CD14-positive monocyte (primary cell): ENCODE measurements around the gene THRB. TPM values are rescaled to one million over a fixed set of nuclear protein-coding genes. Genes with fewer than 3 reads are reported as not detected.
A peak's percentile ranks its signal among the peaks of the same experiment; 100 is the strongest.

Experiments
- DNase-seq, 3 donors: peaks; one replicate each; pipeline ENCODE4 v3.0.0-alpha.2; 2011 to 2022
- H2AFZ ChIP-seq: 2 replicates; pipeline ENCODE4 v1.6.0; 2012; ENCODE audit warnings: mild to moderate bottlenecking, low read depth, low read length, inconsistent platforms; ENCODE audit not compliant: insufficient read depth, poor library complexity, severe bottlenecking
- H3K27ac ChIP-seq, 2 donors: 1 replicate in 1 of 2; 2 replicates in 1 of 2; pipeline ENCODE4 v1.5.1; 2012 to 2013; ENCODE audit warnings: low read length in 2 of 2, control low read depth in 1 of 2, inconsistent platforms in 1 of 2, low read depth in 1 of 2, mild to moderate bottlenecking in 1 of 2
- H3K27me3 ChIP-seq, 2 donors: one replicate each; pipeline versions ENCODE4 v1.6.0 to v1.6.1; 2011 to 2013; ENCODE audit warnings: low read length in 2 of 2; ENCODE audit not compliant: control insufficient read depth in 2 of 2, insufficient read depth in 2 of 2
- H3K36me3 ChIP-seq, 2 donors: replicated peaks in 1 of 2; 1 replicate in 1 of 2; 2 replicates in 1 of 2; pipeline versions ENCODE4 v1.5.1 to v1.6.1; 2012 to 2013; ENCODE audit warnings: low read length in 2 of 2, control low read depth in 1 of 2, inconsistent platforms in 1 of 2, mild to moderate bottlenecking in 1 of 2; ENCODE audit not compliant: insufficient read depth in 2 of 2, control insufficient read depth in 1 of 2
- H3K4me1 ChIP-seq, 2 donors: 1 replicate in 1 of 2; 2 replicates in 1 of 2; pipeline versions ENCODE4 v1.5.1 to v1.6.1; 2012 to 2013; ENCODE audit warnings: low read length in 2 of 2, control low read depth in 1 of 2, inconsistent platforms in 1 of 2, mild to moderate bottlenecking in 1 of 2, moderate library complexity in 1 of 2; ENCODE audit not compliant: insufficient read depth in 2 of 2, control insufficient read depth in 1 of 2
- H3K4me2 ChIP-seq: replicated peaks from 2 replicates; pipeline ENCODE3; 2012; ENCODE audit warnings: low read length, moderate library complexity, mild to moderate bottlenecking; ENCODE audit not compliant: poor library complexity, severe bottlenecking; ENCODE audit errors: extremely low read depth
- H3K4me3 ChIP-seq, 3 experiments: fragments of 200-600 bp in 1 of 3; sonication (generic) in 1 of 3; replicated peaks in 1 of 3; 1 replicate in 2 of 3; 2 replicates in 1 of 3; pipeline ENCODE4 v1.5.1; 2011 to 2013; ENCODE audit warnings: low read length in 3 of 3, mild to moderate bottlenecking in 3 of 3, control low read depth in 2 of 3, low read depth in 2 of 3, inconsistent platforms in 1 of 3, moderate library complexity in 1 of 3
- H3K79me2 ChIP-seq: 2 replicates; pipeline ENCODE4 v1.6.0; 2012; ENCODE audit warnings: mild to moderate bottlenecking, control low read depth, inconsistent platforms, low read length, moderate library complexity; ENCODE audit not compliant: insufficient read depth
- H3K9ac ChIP-seq: 2 replicates; pipeline ENCODE4 v1.6.0; 2017; ENCODE audit warnings: low read length, mild to moderate bottlenecking; ENCODE audit not compliant: insufficient read depth, poor library complexity, severe bottlenecking
- H3K9me3 ChIP-seq, 2 donors: replicated peaks in 1 of 2; 1 replicate in 1 of 2; 2 replicates in 1 of 2; pipeline versions ENCODE4 v1.5.1 to v1.6.1; 2012 to 2013; ENCODE audit warnings: low read length in 2 of 2, control low read depth in 1 of 2; ENCODE audit not compliant: control insufficient read depth in 1 of 2, insufficient read depth in 1 of 2
- H4K20me1 ChIP-seq: 2 replicates; pipeline ENCODE4 v1.6.0; 2012; ENCODE audit warnings: mild to moderate bottlenecking, low read length, control low read depth, moderate library complexity; ENCODE audit not compliant: insufficient read depth
- H3K27ac Mint-ChIP-seq, 7 donors: one replicate each; pipeline ENCODE4 v1.8.0; 2020; ENCODE audit warnings: mild to moderate bottlenecking in 7 of 7, mixed read lengths in 7 of 7, moderate library complexity in 6 of 7, inconsistent platforms in 2 of 7
- H3K27me3 Mint-ChIP-seq, 3 donors: one replicate each; pipeline ENCODE4 v1.8.0; 2021 to 2022; ENCODE audit warnings: low read depth in 3 of 3, mild to moderate bottlenecking in 3 of 3, mixed read lengths in 3 of 3, moderate library complexity in 3 of 3, inconsistent platforms in 1 of 3
- H3K36me3 Mint-ChIP-seq, 2 donors: one replicate each; pipeline ENCODE4 v1.8.0; 2020; ENCODE audit warnings: mixed read lengths in 2 of 2, inconsistent platforms in 1 of 2, mild to moderate bottlenecking in 1 of 2
- H3K4me1 Mint-ChIP-seq: one replicate; pipeline ENCODE4 v1.8.0; 2020; ENCODE audit warnings: mild to moderate bottlenecking, mixed read lengths
- H3K4me3 Mint-ChIP-seq, 2 donors: one replicate each; pipeline ENCODE4 v1.8.0; 2020; ENCODE audit warnings: mild to moderate bottlenecking in 2 of 2, mixed read lengths in 2 of 2, moderate library complexity in 1 of 2
- H3K9me3 Mint-ChIP-seq, 7 donors: one replicate each; pipeline ENCODE4 v1.8.0; 2020 to 2022; ENCODE audit warnings: mixed read lengths in 7 of 7, mild to moderate bottlenecking in 6 of 7, moderate library complexity in 6 of 7, inconsistent platforms in 2 of 7
- CTCF ChIP-seq: fragments of 200-600 bp; IDR thresholded peaks from one replicate; pipeline ENCODE4 v1.8.0; 2022; ENCODE audit warnings: antibody characterized with exemption, mild to moderate bottlenecking
- WGBS: methylation state at CpG from one replicate; pipeline ENCODE4 v1.1.5; 2013; ENCODE audit warnings: missing lambda C conversion rate; ENCODE audit not compliant: insufficient coverage; 5-methylcytosine and 5-hydroxymethylcytosine counted together
- intact Hi-C, 2 donors: fragments of 100-400 bp; cut with micrococcal nuclease; formaldehyde crosslinking; loops; one replicate each; pipeline versions ENCODE4 v1.15.0 to v1.15.1; 2023
- polyA plus RNA-seq, 3 donors: library from polyadenylated mRNA; depleted of rRNA in 1 of 3; unstranded in 2 of 3; stranded (reverse) in 1 of 3; fragments of 300-500 nt in 2 of 3; fragments of >200 nt in 1 of 3; fragmentation: Illumina TruSeq in 2 of 3; gene quantifications; 1 replicate in 2 of 3; 2 replicates in 1 of 3; pipeline ENCODE4 v1.2.3, GENCODE V29; 2012 to 2021

THRB gene
- polyA plus RNA-seq, 3 donors = 0.05 TPM; not detected in 2

GRCh38 chr3:24157106-24157505, 337.5 kb downstream of the THRB start:
- no peak for TF ChIP-seq CTCF
- Mint-ChIP-seq H3K27ac (no peak overlapping the region), H3K9me3 (peaks cover 0 to 5% (median 0%) of the 10 kb centered on the region in 7 donors), H3K27me3 (peaks cover 0 to 2% (median 2%) of the 10 kb centered on the region in 3 donors), H3K4me3 (no peak overlapping the region), H3K36me3 (no peaks in the 10 kb centered on the region), H3K4me1 (peaks cover 5% of the 10 kb centered on the region)
- no peak overlapping the region for H3K4me3 ChIP-seq
- no peak overlapping the region for H2AFZ ChIP-seq
- no peak for DNase-seq
- H3K27ac ChIP-seq = no peak overlapping the region
- H4K20me1 ChIP-seq = no peaks in the 10 kb centered on the region
- no peak overlapping the region for H3K4me2 ChIP-seq
- 88% methylated on average over 3 of the region's 4 CpGs for WGBS
- H3K36me3 ChIP-seq = no peaks in the 10 kb centered on the region
- H3K9me3 ChIP-seq = no peaks in the 10 kb centered on the region
- H3K9ac ChIP-seq = no peak overlapping the region
- intact Hi-C loops = no loop called here
- H3K4me1 ChIP-seq = no peaks in the 10 kb centered on the region
- no peaks in the 10 kb centered on the region for H3K79me2 ChIP-seq
- H3K27me3 ChIP-seq = no peaks in the 10 kb centered on the region

- Histone ChIP-seq H3K36me3 (no peaks in the 10 kb centered on the region), H2AFZ (no peak overlapping the region), H3K9me3 (no peaks in the 10 kb centered on the region), H4K20me1 (no peaks in the 10 kb centered on the region), H3K27me3 (peaks cover 0 to 2% of the 10 kb centered on the region in 2 donors), H3K4me3 (no peak overlapping the region), H3K27ac (no peak overlapping the region), H3K79me2 (no peaks in the 10 kb centered on the region), H3K9ac (no peak overlapping the region), H3K4me2 (no peak overlapping the region), H3K4me1 (no peaks in the 10 kb centered on the region)
- DNase-seq = peak in 1 of 3 donors; percentile 6
- Mint-ChIP-seq H3K4me1 (peaks cover 5% of the 10 kb centered on the region), H3K4me3 (no peak overlapping the region), H3K27ac (peak overlapping the region in 1 of 7 donors; percentile 15), H3K9me3 (peaks cover 0 to 5% (median 0%) of the 10 kb centered on the region in 7 donors), H3K36me3 (no peaks in the 10 kb centered on the region), H3K27me3 (peaks cover 0 to 2% (median 0%) of the 10 kb centered on the region in 3 donors)
- intact Hi-C loops = no loop called here
- TF ChIP-seq CTCF = no peak
- no CpG with 5 or more reads among the region's 2 CpGs for WGBS
These were observed 338.2 kb downstream of the THRB start for GRCh38 chr3:24156466-24156865.
